T1000 (cell line): ENCODE results near the gene NR3C2.
"Not testable (repeated sequence)": the region's sequence is repeated elsewhere in the genome, so short reads cannot be mapped to it uniquely, and the experiment has no call there.

Source experiments
- DNase-seq: peaks from one replicate; lab custom pipeline; 2025; ENCODE audit warnings: mixed read lengths; lab: John Stamatoyannopoulos, UW

NR3C2 gene

DNA sequence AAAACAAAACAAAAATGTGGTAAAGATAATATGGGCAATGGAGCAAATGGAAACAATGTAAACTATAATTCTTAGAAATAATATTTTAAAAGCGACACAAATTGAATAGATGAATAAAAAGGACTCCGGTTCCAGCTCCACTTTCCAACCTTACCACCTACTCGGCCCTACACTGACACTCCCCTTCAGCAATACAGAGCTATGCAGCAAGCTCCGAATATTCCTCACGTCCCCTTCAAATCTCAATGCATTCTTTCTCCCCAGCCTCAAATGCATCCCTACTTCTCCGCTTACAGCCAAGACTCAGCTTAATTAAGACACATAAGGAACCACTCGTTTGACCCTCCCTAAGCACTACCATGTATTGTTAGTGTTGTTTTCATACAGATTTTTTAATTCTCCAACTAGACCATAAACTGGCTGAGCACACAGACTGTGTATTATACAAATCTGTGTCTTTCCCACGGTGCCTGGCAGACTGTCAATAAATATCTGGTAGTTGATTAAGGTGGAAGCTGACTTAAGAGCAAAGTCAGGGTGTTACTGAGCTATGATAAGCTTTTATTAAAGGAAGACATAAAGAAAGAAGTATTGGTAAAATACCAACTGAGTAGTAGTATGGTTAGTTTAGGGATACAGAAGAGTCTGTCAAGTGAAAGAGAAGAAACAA, 219.1 kb downstream of the NR3C2 start:
- no peak for DNase-seq

DNA sequence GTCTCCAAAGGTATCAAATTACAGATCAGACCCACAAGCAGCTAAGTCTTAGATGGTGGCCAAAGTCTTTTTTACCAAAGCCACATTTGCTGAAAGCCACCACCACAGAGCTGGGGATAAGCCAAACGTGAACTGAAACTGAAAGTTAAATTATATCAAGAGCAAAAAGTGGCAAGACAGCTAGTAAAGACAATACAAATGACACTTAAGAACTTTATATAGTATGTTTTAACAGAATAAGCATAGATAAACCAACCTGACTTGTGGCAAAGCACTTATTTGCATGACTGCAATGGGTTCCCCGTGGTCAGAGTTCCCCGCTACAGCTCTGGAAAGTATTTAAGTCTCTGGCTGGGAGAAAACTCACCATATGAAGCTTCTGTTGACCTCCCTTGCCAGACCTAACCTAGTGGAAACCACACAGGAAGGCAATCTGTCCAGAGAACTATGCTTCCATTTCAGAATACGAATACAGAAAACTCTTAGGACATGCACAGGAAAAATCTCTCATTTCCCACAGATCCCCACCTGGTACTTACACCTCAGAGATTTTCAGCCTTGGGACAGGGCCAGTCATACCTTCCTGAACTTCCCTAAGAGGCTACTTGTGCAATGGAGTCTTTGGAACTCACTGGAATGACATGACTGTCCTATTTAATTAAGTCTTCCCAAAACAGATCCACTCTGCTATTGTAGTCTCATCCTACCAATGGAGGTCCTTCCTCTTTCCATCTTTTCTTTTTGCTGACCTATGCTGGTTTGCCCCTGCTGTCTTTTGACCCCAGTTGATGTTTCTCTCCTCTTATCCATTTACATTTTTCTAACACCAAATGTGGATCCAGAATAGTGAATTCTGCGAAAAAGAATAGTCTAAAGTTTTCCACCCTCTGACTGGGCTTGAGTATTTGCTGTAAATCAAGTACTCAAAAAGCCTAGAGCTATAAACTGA, 225.1 kb downstream of the NR3C2 start:
- no peak for DNase-seq

DNA sequence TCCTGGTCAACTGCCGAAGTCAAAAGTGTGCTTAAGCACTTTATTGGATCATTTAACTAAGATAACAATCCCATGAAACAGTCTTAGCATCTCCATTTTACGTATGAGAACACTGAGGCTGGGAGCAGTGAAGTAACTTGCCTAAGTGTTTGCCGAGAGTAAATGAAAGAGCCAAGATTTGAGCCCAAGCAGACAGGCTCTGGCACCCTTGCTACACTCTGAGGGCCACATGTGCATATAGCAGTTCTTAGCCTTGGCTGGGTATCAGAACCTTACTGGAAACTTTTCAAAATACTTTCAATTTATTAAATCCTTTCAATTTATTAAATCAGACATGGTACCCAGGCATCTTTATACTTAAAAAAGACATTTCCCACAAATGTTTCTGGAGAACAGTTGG, 225.9 kb downstream of the NR3C2 start:
- no peak for DNase-seq

DNA sequence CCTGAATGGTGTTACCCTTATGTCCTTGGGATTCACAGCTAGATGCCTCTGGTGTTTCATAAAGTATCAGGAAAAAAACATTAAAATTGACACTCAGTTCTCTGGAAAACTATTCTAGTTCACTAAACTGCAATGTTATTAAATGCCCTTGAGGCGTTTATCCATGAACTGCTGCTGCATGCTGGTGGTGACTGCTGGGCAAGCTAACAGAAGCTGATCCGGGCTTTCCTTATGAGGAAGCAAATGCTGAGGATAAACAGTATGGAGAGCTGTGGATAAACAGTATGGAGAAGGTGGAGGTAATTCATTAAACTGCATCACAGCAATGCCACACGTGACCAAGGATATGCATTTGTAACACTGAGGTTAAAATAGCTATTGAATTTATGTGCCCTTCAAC, 227.0 kb downstream of the NR3C2 start:
- no peak for DNase-seq

DNA sequence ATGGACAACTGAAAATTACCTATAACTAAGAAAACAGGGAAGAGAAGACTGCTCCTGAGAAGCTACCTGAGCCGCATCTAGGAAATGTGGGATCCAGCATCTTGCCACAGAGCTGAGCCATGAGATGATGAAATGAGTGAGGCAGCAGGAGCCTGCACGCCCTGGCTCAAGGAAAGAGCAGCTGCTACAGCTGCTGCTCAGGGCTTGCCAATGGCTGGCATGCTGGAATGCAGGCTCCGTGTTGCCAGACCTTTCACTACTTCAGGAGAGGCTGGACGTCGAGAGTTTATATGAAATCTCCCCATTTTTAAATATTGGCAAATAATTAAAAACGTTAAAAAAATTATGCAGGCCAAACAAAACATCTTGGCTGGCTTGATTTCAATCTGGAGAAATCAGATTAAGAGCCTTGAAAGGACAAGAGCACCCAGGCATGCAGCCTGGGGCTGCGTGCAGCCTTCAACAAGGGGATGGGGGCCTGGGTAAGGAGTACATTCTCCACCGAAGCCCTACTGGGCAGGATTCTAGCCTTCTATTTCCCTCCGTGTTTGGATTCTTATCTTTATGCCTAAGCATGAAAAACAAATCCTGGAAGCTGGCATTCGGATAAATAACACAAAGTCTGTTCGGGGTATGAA, 227.6 kb downstream of the NR3C2 start:
- DNase-seq: no peak

- no peak for DNase-seq
Measured at GRCh38 chr4:148211533-148211932, 230.7 kb downstream of the NR3C2 start.

DNA sequence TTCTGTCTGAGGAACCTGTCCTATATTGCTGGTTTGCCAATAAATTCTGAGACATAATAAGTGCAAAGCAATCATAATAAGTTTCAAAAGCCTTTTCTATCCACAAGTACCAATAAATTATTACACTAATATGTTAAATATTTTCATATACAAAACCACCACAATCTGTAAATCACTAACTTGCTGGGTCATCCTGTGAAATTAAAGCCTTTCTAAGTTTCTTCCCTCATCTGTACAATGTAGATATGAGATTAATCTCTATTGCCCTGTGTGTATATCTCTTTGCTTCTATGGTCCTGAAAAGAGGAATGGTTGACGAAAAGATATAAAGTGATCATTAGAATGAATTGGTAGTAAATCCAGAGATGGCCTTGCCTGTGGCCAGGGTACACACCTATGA, 231.6 kb downstream of the NR3C2 start:
- no peak for DNase-seq

GRCh38 chr4:148207068-148207467, 235.1 kb downstream of the NR3C2 start:
- no peak for DNase-seq

GRCh38 chr4:148205476-148205875, 236.7 kb downstream of the NR3C2 start:
- no peak for DNase-seq

GRCh38 chr4:148204892-148205291, 237.3 kb downstream of the NR3C2 start:
- DNase-seq: no peak

DNA sequence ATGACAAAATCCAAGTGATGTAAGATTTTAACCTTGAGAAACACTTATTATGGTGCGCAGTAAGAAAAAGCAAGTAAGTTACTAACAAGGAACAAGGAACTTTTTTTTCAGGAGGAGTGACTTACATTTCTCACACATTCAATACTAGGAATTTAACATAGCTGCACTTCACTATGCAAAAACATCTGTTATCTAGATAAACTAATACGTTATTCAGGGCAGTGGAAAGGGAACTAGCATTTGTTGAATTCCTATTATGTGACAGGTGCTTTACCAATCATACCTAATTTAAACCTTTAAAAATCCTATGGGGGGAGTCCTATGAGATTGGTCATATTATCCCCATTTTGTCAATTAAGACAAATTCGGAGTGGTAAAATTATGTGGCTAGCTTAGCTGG, 238.0 kb downstream of the NR3C2 start:
- DNase-seq: no peak

DNA sequence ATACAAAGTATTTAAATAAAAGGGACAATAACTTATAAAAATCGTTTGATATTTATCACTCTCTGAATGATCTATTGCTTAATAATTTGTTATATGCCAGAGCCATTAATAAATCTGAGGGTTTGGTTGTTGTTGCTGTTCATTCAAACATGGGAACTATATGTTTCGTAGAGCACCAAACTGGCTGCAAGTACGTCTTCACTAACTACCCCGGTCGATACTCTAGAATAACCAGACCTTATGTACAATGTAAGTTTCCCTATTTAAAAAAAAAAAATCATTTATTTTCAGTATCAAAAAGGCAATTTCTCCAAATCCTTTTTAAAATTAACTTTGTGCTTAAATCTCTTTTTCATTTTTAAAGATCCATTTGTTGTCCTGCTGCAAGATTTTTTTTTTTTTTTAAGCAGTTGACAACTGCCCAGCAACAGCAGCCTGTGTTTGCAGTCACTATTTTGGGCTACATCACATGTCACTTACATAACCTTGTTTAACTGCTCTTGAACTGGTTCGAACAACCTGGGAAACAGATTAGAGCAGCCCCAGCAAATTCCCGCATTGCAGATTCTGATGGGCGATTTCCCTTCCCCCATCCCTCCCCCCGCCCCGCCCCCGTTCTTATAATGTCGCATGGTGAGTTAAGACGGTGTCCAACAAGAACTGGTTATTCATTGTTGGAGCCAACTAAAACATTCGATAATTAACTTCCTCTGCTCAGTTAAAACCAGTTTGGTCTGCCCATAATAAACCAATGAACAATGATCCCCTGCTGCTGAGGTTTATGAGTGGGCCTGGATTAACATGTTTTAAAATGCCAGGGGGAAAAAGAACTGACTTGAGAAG, 238.9 kb downstream of the NR3C2 start:
- no peak for DNase-seq

DNA sequence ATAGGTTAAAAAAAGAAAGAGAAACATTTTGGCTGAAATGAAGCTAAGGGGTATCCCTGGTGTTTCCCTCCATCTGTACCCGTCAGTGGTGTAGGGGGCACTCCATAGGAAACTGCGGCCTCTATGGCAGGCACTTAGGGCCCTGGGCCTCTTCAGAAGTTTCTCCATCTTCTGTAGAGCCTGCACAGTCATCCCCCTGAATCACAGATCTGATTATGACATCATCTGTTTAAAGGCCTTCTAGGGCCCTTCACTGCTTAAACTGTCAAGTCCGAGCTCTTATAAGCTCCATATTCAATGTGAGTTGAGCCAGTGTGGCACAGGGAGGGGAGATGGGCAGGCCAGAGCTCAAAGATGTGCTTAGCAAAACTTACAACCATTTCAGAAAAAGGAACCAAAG, 241.3 kb downstream of the NR3C2 start:
- DNase-seq: no peak

GRCh38 chr4:148196164-148196563, 246.1 kb downstream of the NR3C2 start:
- DNase-seq: no peak

GRCh38 chr4:148192526-148192925, 249.7 kb downstream of the NR3C2 start:
- DNase-seq: no peak

DNA sequence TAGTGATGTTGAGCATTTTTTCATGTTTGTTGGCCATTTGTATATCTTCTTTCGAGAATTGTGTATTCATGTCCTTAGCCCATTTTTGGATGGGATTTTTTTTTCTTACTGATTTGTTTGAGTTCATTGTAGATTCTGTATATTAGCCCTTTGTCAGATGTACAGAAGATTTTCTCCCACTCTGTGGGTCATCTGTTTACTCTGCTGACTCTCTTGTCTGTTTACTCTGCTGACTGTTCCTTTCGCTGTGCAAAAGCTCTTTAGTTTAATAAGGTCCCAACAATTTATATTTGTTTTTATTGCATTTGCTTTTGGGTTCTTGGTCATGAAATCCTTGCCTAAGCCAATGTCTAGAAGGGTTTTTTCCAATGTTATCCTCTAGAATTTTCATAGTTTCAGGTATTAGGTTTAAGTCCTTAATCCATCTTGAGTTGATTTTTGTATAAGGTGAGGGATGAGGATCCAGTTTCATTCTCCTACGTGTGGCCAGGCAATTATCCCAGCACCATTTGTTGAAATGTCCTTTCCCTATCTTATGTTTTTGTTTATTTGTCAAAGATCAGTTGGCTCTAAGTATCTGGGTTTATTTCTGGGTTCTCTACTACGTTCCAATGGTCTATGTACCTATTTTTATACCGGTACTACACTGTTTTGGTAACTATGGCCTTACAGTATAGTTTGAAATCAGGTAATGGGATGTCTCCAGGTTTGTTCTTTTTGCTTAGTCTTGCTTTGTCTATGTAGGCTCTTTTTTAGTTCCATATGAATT, 254.6 kb downstream of the NR3C2 start:
- DNase-seq: not testable (repeated sequence)

DNA sequence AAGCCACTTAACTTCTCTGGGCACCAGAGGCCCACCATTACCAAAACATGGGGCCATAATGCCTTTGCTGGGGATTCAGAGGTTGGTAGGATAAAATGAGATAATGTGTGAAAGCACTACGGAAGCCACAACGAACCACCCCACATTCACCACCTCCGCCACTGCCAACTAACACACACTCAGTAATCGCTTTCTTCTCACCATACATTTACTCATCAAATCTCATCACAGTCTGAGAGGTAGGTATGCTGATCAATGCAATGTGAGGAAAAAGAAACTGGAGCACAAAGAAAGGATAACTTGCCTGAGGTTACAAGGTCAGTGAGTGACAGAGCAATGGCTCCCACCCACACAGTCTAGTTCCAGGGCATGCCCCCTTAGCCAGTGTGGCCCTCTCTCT, 257.3 kb downstream of the NR3C2 start:
- DNase-seq: no peak

- DNase-seq: no peak
Measured at GRCh38 chr4:148182230-148182911, 259.8 kb downstream of the NR3C2 start.

- no peak for DNase-seq
Measured at GRCh38 chr4:148173397-148174017, 268.7 kb downstream of the NR3C2 start.

DNA sequence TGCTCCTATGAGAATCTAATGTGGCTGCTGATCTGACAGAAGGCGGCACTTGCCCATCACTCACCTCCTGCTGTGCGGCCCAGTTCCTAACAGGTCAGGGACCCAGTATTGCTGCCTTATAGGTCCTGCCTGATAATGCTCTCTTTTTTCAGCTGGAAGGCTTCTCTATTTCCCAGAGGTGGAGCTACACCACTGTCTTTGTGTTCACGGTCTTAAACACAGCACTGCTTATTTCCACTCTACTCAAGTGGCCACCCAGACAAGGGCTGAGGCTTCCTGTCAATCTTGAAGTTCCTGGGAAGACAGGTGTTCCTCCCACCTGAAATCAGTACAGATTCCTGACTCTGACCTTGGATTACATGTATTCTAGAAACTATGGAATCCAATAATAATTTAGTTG, 270.6 kb downstream of the NR3C2 start:
- DNase-seq: no peak
